ENCODE data around the gene GNB1. TPM values are rescaled to one million over a fixed set of nuclear protein-coding genes. Genes with fewer than 3 reads are reported as not detected.
A peak's percentile ranks its signal among the peaks of the same experiment; 100 is the strongest.

Gene GNB1
- polyA plus RNA-seq, 3 donors, result 41.9 to 357 (median 111) TPM

DNA sequence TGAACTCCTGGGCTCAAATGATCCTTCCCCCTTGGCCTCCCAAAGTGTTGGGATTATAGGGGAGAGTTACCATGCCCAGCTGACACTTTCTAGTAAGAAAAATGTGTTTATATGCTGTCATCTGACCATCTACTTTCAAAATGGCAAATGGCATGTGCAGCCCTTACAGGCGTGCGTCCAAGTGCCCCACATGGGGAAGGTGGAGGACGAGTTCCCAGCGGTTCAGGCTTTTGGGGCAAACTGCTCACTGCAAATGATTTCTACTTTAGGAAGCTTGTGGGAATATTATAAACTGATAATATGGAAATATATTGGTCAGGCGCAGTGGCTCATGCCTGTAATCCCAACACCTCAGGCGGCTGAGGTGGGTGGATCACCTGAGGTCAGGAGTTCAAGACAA, 71.1 kb downstream of the GNB1 start:
- Histone ChIP-seq H3K9ac (ENCODE audit: insufficient read depth, low read length, poor library complexity, severe bottlenecking) (no peak overlapping the region), H3K4me3 (replicated peaks in 1 of 3; ENCODE audit: low read depth in 2 of 3, low read length in 3 of 3) (no peak overlapping the region), H3K27me3 (ENCODE audit: control insufficient read depth in 2 of 2, insufficient read depth in 2 of 2, low read length in 2 of 2) (no peaks in the 10 kb centered on the region), H3K9me3 (replicated peaks in 1 of 2; ENCODE audit: control insufficient read depth in 1 of 2, insufficient read depth in 1 of 2, low read length in 2 of 2) (no peaks in the 10 kb centered on the region), H2AFZ (ENCODE audit: insufficient read depth, low read depth, low read length, poor library complexity, severe bottlenecking) (no peak overlapping the region), H3K27ac (ENCODE audit: low read depth in 1 of 2, low read length in 2 of 2) (no peak overlapping the region), H3K4me1 (ENCODE audit: control insufficient read depth in 1 of 2, insufficient read depth in 2 of 2, low read length in 2 of 2) (no peaks in the 10 kb centered on the region), H3K4me2 (replicated peaks; ENCODE audit: extremely low read depth, low read length, poor library complexity, severe bottlenecking) (no peak overlapping the region), H4K20me1 (ENCODE audit: insufficient read depth, low read length) (peaks cover 100% of the 10 kb centered on the region), H3K79me2 (ENCODE audit: insufficient read depth, low read length) (peaks cover 95% of the 10 kb centered on the region), H3K36me3 (replicated peaks in 1 of 2; ENCODE audit: control insufficient read depth in 1 of 2, insufficient read depth in 2 of 2, low read length in 2 of 2) (peaks cover 62 to 81% of the 10 kb centered on the region in 2 donors)
- Mint-ChIP-seq H3K4me1 (no peaks in the 10 kb centered on the region), H3K27ac (peak overlapping the region in 2 of 7 donors; percentile 32 to 50), H3K9me3 (peaks cover 0 to 2% (median 0%) of the 10 kb centered on the region in 7 donors), H3K36me3 (peaks cover 40 to 81% of the 10 kb centered on the region in 2 donors), H3K27me3 (ENCODE audit: low read depth in 3 of 3) (no peaks in the 10 kb centered on the region), H3K4me3 (no peak overlapping the region)
- intact Hi-C loops (cut with micrococcal nuclease), result no loop called here
- no CpG with 5 or more reads among the region's 6 CpGs for WGBS (ENCODE audit: insufficient coverage)
- TF ChIP-seq, protein P1, sequence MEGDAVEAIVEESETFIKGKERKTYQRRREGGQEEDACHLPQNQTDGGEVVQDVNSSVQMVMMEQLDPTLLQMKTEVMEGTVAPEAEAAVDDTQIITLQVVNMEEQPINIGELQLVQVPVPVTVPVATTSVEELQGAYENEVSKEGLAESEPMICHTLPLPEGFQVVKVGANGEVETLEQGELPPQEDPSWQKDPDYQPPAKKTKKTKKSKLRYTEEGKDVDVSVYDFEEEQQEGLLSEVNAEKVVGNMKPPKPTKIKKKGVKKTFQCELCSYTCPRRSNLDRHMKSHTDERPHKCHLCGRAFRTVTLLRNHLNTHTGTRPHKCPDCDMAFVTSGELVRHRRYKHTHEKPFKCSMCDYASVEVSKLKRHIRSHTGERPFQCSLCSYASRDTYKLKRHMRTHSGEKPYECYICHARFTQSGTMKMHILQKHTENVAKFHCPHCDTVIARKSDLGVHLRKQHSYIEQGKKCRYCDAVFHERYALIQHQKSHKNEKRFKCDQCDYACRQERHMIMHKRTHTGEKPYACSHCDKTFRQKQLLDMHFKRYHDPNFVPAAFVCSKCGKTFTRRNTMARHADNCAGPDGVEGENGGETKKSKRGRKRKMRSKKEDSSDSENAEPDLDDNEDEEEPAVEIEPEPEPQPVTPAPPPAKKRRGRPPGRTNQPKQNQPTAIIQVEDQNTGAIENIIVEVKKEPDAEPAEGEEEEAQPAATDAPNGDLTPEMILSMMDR (IDR thresholded peaks at IDR 0.05), result no peak
- DNase-seq, result no peak

DNA sequence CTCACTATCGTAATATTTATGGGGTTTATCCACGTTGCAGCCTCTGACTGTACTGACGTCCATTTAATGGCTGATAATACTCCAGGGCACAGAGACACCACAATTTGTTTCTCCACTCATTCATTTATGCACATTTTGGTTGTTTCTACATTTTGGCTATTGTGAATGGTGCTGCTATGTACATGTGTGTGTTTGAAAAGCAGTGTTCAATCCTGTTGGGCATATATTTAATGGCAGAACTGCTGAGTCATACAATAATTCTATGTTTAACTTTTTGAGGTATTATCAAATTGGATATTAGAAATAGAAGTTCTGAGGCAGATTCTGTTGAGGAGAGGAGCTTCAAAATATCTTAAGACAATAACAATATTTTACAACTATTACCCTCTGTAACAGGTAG, 73.7 kb downstream of the GNB1 start:
- peak overlapping the region in 1 of 2 donors; percentile 45 for H3K27ac ChIP-seq (ENCODE audit: low read depth in 1 of 2, low read length in 2 of 2)
- H3K36me3 ChIP-seq (replicated peaks in 1 of 2; ENCODE audit: control insufficient read depth in 1 of 2, insufficient read depth in 2 of 2, low read length in 2 of 2), result peaks cover 70 to 80% of the 10 kb centered on the region in 2 donors
- TF ChIP-seq, protein P1 (IDR thresholded peaks at IDR 0.05), result no peak
- peaks cover 93% of the 10 kb centered on the region for H3K79me2 ChIP-seq (ENCODE audit: insufficient read depth, low read length)
- H3K9ac ChIP-seq (ENCODE audit: insufficient read depth, low read length, poor library complexity, severe bottlenecking), result no peak overlapping the region
- H3K9me3 ChIP-seq (replicated peaks in 1 of 2; ENCODE audit: control insufficient read depth in 1 of 2, insufficient read depth in 1 of 2, low read length in 2 of 2), result no peaks in the 10 kb centered on the region
- DNase-seq, result no peak
- no peaks in the 10 kb centered on the region for H3K27me3 Mint-ChIP-seq (ENCODE audit: low read depth in 3 of 3)
- 80% methylated on average over 1 of the region's 3 CpGs for WGBS (ENCODE audit: insufficient coverage)
- H3K27me3 ChIP-seq (ENCODE audit: control insufficient read depth in 2 of 2, insufficient read depth in 2 of 2, low read length in 2 of 2), result no peaks in the 10 kb centered on the region
- H3K4me2 ChIP-seq (replicated peaks; ENCODE audit: extremely low read depth, low read length, poor library complexity, severe bottlenecking), result no peak overlapping the region
- peaks cover 100% of the 10 kb centered on the region for H4K20me1 ChIP-seq (ENCODE audit: insufficient read depth, low read length)
- peaks cover 0 to 2% (median 0%) of the 10 kb centered on the region in 7 donors for H3K9me3 Mint-ChIP-seq
- H3K4me3 ChIP-seq (replicated peaks in 1 of 3; ENCODE audit: low read depth in 2 of 3, low read length in 3 of 3), result no peak overlapping the region
- peak overlapping the region in 1 of 7 donors; percentile 57 for H3K27ac Mint-ChIP-seq
- H3K4me1 Mint-ChIP-seq, result no peaks in the 10 kb centered on the region
- no peaks in the 10 kb centered on the region for H3K4me1 ChIP-seq (ENCODE audit: control insufficient read depth in 1 of 2, insufficient read depth in 2 of 2, low read length in 2 of 2)
- no peak overlapping the region for H3K4me3 Mint-ChIP-seq
- H2AFZ ChIP-seq (ENCODE audit: insufficient read depth, low read depth, low read length, poor library complexity, severe bottlenecking), result no peak overlapping the region
- H3K36me3 Mint-ChIP-seq, result peaks cover 45 to 85% of the 10 kb centered on the region in 2 donors
- intact Hi-C loops (cut with micrococcal nuclease), result no loop called here
